H9 (cell line): ENCODE data around the gene LLGL2. TPM values are rescaled to one million over a fixed set of nuclear protein-coding genes. Genes with fewer than 3 reads are reported as not detected.

Experiments
- DNase-seq: peaks from one replicate; pipeline ENCODE4 v3.0.0-alpha.2; 2017
- H2AFZ ChIP-seq: one replicate; pipeline ENCODE4 v1.6.1; 2013; ENCODE audit warnings: mild to moderate bottlenecking, low read length, control low read depth, moderate library complexity
- H2AK5ac ChIP-seq: 2 replicates; pipeline ENCODE4 v1.6.1; 2013; ENCODE audit warnings: low read length, control low read depth, mixed read lengths; ENCODE audit not compliant: insufficient read length
- H2BK120ac ChIP-seq: one replicate; pipeline ENCODE4 v1.6.1; 2013; ENCODE audit warnings: low read depth, mild to moderate bottlenecking, low read length, control low read depth, inconsistent platforms; ENCODE audit not compliant: poor library complexity, severe bottlenecking
- H2BK12ac ChIP-seq: 2 replicates; pipeline ENCODE4 v1.6.1; 2013; ENCODE audit warnings: low read length, control low read depth, mixed read lengths, low read depth; ENCODE audit not compliant: insufficient read length
- H2BK15ac ChIP-seq: 2 replicates; pipeline ENCODE4 v1.6.1; 2013; ENCODE audit warnings: low read depth, low read length, control low read depth
- H2BK20ac ChIP-seq: one replicate; pipeline ENCODE4 v1.6.1; 2013; ENCODE audit warnings: low read depth, mild to moderate bottlenecking, low read length, control low read depth, inconsistent platforms; ENCODE audit not compliant: poor library complexity, severe bottlenecking
- H2BK5ac ChIP-seq: 2 replicates; pipeline ENCODE4 v1.6.1; 2013; ENCODE audit warnings: low read length, control low read depth, mixed read lengths; ENCODE audit not compliant: insufficient read length
- H3K14ac ChIP-seq: 2 replicates; pipeline ENCODE4 v1.6.1; 2013; ENCODE audit warnings: low read length, control low read depth; ENCODE audit not compliant: insufficient read depth
- H3K18ac ChIP-seq: 2 replicates; pipeline ENCODE4 v1.6.1; 2013; ENCODE audit warnings: low read depth, mild to moderate bottlenecking, mixed read lengths, low read length, control low read depth; ENCODE audit not compliant: insufficient read length
- H3K23ac ChIP-seq: 2 replicates; pipeline ENCODE4 v1.6.1; 2013; ENCODE audit warnings: low read length, control low read depth, mixed read lengths, low read depth; ENCODE audit not compliant: insufficient read length
- H3K23me2 ChIP-seq: 2 replicates; pipeline ENCODE4 v1.6.1; 2013; ENCODE audit warnings: low read depth, mild to moderate bottlenecking, mixed read lengths, low read length, control low read depth; ENCODE audit not compliant: insufficient read length, poor library complexity, severe bottlenecking
- H3K27ac ChIP-seq: 2 replicates; pipeline ENCODE4 v1.5.1; 2013; ENCODE audit warnings: low read length, control low read depth, mixed read lengths, low read depth; ENCODE audit not compliant: insufficient read length
- H3K27me3 ChIP-seq: 2 replicates; pipeline ENCODE4 v1.6.1; 2013; ENCODE audit warnings: low read length, control low read depth, inconsistent platforms; ENCODE audit not compliant: insufficient read depth
- H3K4ac ChIP-seq: 2 replicates; pipeline ENCODE4 v1.6.1; 2013; ENCODE audit warnings: low read depth, mild to moderate bottlenecking, control low read depth, inconsistent platforms, low read length, moderate library complexity
- H3K4me1 ChIP-seq: 2 replicates; pipeline ENCODE4 v1.6.1; 2013; ENCODE audit warnings: low read length, control low read depth, inconsistent platforms; ENCODE audit not compliant: insufficient read depth
- H3K4me2 ChIP-seq: 2 replicates; pipeline ENCODE4 v1.6.1; 2013; ENCODE audit warnings: low read length, control low read depth, mixed read lengths; ENCODE audit not compliant: insufficient read length, insufficient read depth
- H3K56ac ChIP-seq: 2 replicates; pipeline ENCODE4 v1.6.1; 2013; ENCODE audit warnings: low read depth, mild to moderate bottlenecking, mixed read lengths, low read length, control low read depth; ENCODE audit not compliant: insufficient read length
- H3K79me1 ChIP-seq: 2 replicates; pipeline ENCODE4 v1.6.1; 2013; ENCODE audit warnings: low read depth, mild to moderate bottlenecking, moderate library complexity, low read length, control low read depth, inconsistent platforms; ENCODE audit not compliant: insufficient read depth, poor library complexity, severe bottlenecking
- H3K79me2 ChIP-seq: 2 replicates; pipeline ENCODE4 v1.6.1; 2013; ENCODE audit warnings: low read length, control low read depth, inconsistent platforms; ENCODE audit not compliant: insufficient read depth
- H3K9ac ChIP-seq: 2 replicates; pipeline ENCODE4 v1.6.1; 2013; ENCODE audit warnings: low read length, control low read depth, mixed read lengths; ENCODE audit not compliant: insufficient read length; ENCODE audit errors: extremely low read depth
- H3K9me3 ChIP-seq: one replicate; pipeline ENCODE4 v1.6.1; 2013; ENCODE audit warnings: low read depth, low read length, inconsistent platforms; ENCODE audit not compliant: control insufficient read depth
- H3T11ph ChIP-seq: one replicate; pipeline ENCODE4 v1.6.1; 2013; ENCODE audit warnings: mild to moderate bottlenecking, low read length, control low read depth, inconsistent platforms
- H4K20me1 ChIP-seq: one replicate; pipeline ENCODE4 v1.6.1; 2013; ENCODE audit not compliant: control insufficient read depth, insufficient read length, insufficient read depth
- H4K5ac ChIP-seq: 2 replicates; pipeline ENCODE4 v1.6.1; 2013; ENCODE audit warnings: low read depth, mild to moderate bottlenecking, mixed read lengths, low read length, control low read depth; ENCODE audit not compliant: insufficient read length
- H4K8ac ChIP-seq: replicated peaks from 2 replicates; pipeline ENCODE4 v1.6.1; 2013; ENCODE audit warnings: low read length, control low read depth, mixed read lengths, low read depth; ENCODE audit not compliant: insufficient read length
- H4K91ac ChIP-seq: 2 replicates; pipeline ENCODE4 v1.6.1; 2013; ENCODE audit warnings: low read depth, mild to moderate bottlenecking, moderate library complexity, mixed read lengths, low read length, control low read depth; ENCODE audit not compliant: insufficient read length
- H3K27ac Mint-ChIP-seq, 3 experiments: 2 replicates in 2 of 3; 3 replicates in 1 of 3; pipeline ENCODE4 v1.8.0; 2020 to 2021; ENCODE audit warnings: mixed read lengths in 3 of 3, mild to moderate bottlenecking in 1 of 3, moderate library complexity in 1 of 3
- H3K27me3 Mint-ChIP-seq: 2 replicates; pipeline ENCODE4 v1.8.0; 2021; ENCODE audit warnings: low read depth, mild to moderate bottlenecking, moderate library complexity, mixed read lengths
- H3K36me3 Mint-ChIP-seq, 3 experiments: 2 replicates in 2 of 3; 3 replicates in 1 of 3; pipeline ENCODE4 v1.8.0; 2020 to 2021; ENCODE audit warnings: low read depth in 3 of 3, mixed read lengths in 3 of 3; ENCODE audit not compliant: insufficient read depth in 1 of 3
- H3K4me1 Mint-ChIP-seq, 2 experiments: 2 replicates each; pipeline ENCODE4 v1.8.0; 2020; ENCODE audit warnings: mixed read lengths in 2 of 2
- H3K4me3 Mint-ChIP-seq, 2 experiments: 2 replicates in 1 of 2; 3 replicates in 1 of 2; pipeline ENCODE4 v1.8.0; 2020 to 2021; ENCODE audit warnings: mild to moderate bottlenecking in 2 of 2, mixed read lengths in 2 of 2, moderate library complexity in 1 of 2
- H3K9me3 Mint-ChIP-seq, 2 experiments: 2 replicates in 1 of 2; 3 replicates in 1 of 2; pipeline ENCODE4 v1.8.0; 2020; ENCODE audit warnings: mild to moderate bottlenecking in 2 of 2, mixed read lengths in 2 of 2, moderate library complexity in 1 of 2
- CTCF ChIP-seq: fragments of 200-600 bp; sonication (generic); conservative IDR thresholded peaks from 3 replicates; pipeline ENCODE4 v1.8.0; 2021; ENCODE audit warnings: antibody characterized with exemption, mild to moderate bottlenecking
- WGBS: extraction: QIAGEN DNeasy Blood & Tissue Kit; methylation state at CpG from one replicate; pipeline ENCODE4 v1.1.7; 2013; ENCODE audit warnings: missing lambda C conversion rate, low lambda C conversion rate, mixed read lengths; ENCODE audit not compliant: insufficient read length; ENCODE audit errors: extremely low coverage; 5-methylcytosine and 5-hydroxymethylcytosine counted together
- total RNA-seq: library from RNA; stranded (reverse); gene quantifications from 2 replicates; pipeline ENCODE4 v1.2.1, GENCODE V29; 2021

Gene LLGL2
- total RNA-seq, 1 experiment from 2014 or later, result 90.4 TPM

GRCh38 chr17:75487351-75488070 lies 38.0 kb upstream of the LLGL2 start:
- Histone ChIP-seq H4K20me1 (no peaks in the 10 kb centered on the region), H4K5ac (no peak overlapping the region), H3K4ac (no peak overlapping the region), H3K9me3 (no peaks in the 10 kb centered on the region), H2BK15ac (no peak overlapping the region), H2AK5ac (no peak overlapping the region), H3K79me1 (no peaks in the 10 kb centered on the region), H3K18ac (no peak overlapping the region), H4K91ac (no peak overlapping the region), H3T11ph (no peak overlapping the region), H2BK5ac (no peak overlapping the region), H3K9ac (no peak overlapping the region), H3K27me3 (no peaks in the 10 kb centered on the region), H3K4me2 (no peak overlapping the region), H4K8ac (no peak overlapping the region), H2BK120ac (no peak overlapping the region), H3K23ac (no peak overlapping the region), H2AFZ (no peak overlapping the region), H2BK20ac (no peak overlapping the region), H3K23me2 (no peaks in the 10 kb centered on the region), H3K56ac (no peak overlapping the region), H3K79me2 (no peaks in the 10 kb centered on the region), H2BK12ac (no peak overlapping the region), H3K4me1 (no peaks in the 10 kb centered on the region), H3K27ac (no peak overlapping the region), H3K14ac (no peak overlapping the region; the same call in 1 of the 2 replicates)
- peaks cover 1 to 10% (median 6%) of the 10 kb centered on the region in 3 experiments; a peak in 5 of 7 replicates for H3K36me3 Mint-ChIP-seq
- H3K4me1 Mint-ChIP-seq, result peaks cover 11 to 13% of the 10 kb centered on the region in 2 experiments
- H3K27me3 Mint-ChIP-seq, result no peaks in the 10 kb centered on the region
- no peak overlapping the region; a peak in 1 of 5 replicates for H3K4me3 Mint-ChIP-seq
- peak overlapping the region in 2 of 3 experiments; percentile 59 to 81; a peak in 6 of 7 replicates for H3K27ac Mint-ChIP-seq
- no peak for DNase-seq
- H3K9me3 Mint-ChIP-seq, result no peaks in the 10 kb centered on the region
- TF ChIP-seq CTCF, result no peak
- WGBS, result no CpG with 5 or more reads among the region's 12 CpGs
